HG03571 (cell line): ENCODE data around the gene KCNAB2.

Source experiments
- ATAC-seq: cut with Tn5 transposase; IDR thresholded peaks from one replicate; pipeline ENCODE4 v1.9.1; 2021; ENCODE audit not compliant: unreplicated experiment

Gene KCNAB2

GRCh38 chr1:6045561-6045960 is at the start of gene KCNAB2:
Gene KCNAB2, plus strand, starts transcription at chr1:6045888. Its CDS starts 5,649 bp downstream, at chr1:6051537.
- ATAC-seq: no peak

DNA sequence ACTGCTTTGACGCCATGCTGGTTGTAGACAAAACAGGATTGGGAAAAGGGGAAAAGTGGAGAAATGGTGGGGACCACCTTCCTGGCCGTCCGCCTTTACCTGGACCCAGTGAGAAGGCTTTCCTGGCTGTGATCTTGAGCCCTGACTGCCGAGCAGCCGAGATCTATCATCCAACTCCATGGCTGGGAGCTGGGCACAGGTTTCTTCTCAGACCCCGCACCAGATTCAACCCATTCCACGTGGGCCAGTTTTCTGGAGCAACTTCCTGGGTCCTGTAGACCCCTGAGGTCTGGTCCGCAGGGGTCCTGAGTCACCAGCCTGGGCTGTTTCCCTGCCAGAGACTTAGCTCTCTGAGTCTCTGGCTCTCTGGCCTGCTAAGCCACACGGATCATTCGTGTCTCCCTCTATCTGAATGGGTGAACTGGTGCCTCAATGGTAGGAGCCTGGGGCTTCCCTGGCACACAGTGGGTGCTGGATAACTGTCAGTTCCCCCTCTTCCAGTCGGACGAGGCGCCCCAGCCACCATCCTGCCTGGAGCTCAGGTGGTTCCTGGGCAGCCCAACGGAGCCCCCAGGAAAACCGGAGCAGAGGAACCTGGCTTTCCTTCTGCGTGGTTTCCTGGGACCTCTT is 48.9 kb upstream of the KCNAB2 start:
- ATAC-seq: no peak

DNA sequence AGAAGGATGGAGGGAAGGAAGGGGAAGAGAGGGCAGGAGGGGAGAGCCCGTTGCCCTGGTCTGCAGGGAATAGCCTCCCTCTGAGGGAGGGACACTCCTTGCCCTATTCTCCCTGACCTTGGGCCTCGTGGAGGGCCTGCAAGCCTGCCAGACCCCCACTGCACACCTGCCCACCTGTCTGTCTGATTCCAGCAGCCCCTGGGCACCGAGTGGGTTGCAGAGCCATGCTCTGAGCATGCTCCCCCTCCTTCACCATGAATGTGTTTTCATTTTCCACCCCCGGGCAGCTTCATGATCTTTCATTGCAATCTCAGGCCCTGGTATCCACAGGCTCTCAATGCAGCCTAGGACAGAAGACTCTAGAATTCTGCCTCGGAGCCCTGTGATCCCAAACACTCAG is 48.4 kb upstream of the KCNAB2 start:
- ATAC-seq: no peak

DNA sequence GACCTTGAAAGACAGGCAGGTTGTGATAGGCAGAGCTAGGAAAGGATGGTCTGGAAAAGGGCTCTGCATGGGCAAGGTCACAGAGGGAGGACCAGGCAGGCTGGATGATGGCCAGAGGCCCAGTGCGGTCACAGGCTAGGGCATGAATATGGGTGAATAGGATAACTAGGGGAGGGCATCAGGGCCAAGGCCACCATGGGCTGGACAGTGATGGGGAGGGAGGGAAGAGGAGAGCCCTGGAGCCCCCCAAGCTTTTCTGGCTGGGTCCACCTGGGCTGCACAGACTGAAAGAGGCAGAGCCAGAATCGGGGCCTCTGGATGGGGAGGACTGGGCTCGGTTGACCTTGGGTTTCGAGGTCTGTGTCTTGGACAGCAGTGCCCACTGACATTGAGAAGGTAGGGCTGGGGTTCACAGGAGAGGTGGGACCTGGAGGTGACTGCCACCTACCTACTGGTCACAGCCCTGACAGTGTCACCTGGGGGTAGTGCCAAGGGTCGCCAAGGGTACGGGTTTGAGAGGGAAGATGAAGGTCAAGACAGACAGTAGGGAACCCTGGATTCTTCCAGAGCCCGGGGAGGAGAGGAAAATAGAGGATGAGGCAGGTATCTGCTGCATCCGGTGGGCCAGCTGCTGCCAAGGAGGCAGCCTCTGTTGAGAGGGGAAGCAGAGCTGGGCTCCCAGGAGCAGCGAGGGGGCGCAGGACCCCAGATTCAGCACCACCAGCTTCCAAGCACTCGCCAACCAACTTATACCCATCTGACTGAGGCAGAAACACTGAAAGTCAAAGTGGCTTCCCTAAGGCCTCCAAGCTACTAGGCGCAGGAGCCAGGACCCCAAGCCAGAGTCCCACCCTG is 47.4 kb upstream of the KCNAB2 start:
- no peak for ATAC-seq

- ATAC-seq: no peak
Observed at GRCh38 chr1:5998906-5999301, 46.8 kb upstream of the KCNAB2 start.

DNA sequence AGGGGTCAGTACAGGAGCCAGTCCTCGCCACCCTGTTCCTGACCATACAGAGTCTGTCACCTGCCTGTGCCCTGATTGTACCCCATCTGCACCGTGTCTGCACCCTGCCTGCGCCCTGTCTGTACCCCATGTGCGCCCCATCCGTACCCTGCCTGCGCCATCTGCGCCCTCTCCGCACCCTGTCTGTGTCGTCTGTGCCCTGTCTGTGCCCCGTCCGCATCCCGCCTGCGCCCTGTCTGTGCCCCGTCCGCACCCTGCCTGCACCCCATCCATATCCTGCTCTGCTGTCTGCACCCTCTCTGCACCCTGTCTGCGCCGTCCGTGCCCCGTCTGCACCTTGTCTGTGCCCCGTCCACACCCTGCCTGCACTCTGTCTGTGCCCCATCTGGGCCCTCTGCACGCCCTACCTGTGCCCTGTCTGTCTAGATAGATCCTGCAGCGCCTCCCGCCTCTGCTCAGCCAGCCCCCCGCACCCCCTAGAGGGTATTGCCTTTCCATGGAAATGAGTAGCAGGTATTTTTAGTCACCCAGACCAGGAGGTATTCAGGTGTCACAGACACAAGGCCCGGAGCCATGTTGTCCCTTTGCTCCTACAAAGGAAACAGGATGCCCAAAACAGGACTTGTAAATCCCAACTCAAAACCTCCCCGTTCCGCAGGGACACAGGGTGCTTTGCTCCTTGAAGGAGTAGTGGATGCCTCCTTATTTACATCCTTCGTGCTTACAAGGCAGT is 45.8 kb upstream of the KCNAB2 start:
- ATAC-seq: no peak

DNA sequence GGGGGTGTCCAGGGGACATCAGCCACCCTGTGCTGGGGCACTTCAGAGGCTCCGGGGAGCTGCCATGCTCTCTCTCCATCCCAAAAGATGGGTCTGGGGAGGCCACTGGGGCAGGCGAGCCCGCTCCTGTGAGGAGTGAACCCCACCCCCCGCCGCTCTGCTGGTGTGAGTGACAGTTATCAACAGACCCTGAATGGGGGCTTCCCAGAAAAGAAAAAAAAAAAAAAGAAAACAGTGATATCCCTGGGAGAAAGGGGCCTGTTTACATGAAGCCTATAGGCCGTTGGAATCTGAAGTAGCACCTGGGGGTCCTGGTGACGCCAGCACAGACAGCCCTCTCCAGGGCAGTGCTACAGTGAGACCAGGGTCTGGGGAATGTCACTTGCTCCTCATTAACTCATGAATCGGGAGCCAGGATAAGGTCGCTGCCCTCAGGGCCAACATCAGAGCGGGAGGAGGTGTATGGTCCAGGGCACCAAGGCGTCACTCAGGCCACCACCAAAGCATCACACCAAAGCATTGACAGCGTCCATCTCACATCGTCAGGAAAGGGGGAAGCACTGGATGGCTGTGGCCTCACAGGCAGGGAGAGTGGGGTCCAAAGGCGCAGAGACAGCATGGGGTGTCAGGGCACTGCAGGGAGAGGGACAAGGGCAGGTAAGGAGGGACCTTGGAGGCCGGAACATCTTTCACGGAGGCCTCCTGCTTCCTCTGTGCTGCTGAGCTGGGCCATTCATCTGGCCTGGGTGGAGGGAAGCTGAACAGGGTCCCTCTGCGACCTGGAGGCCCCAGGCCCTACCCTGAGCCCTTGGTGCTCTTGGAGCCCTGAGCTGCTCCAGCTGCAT is 45.0 kb upstream of the KCNAB2 start:
- no peak for ATAC-seq

DNA sequence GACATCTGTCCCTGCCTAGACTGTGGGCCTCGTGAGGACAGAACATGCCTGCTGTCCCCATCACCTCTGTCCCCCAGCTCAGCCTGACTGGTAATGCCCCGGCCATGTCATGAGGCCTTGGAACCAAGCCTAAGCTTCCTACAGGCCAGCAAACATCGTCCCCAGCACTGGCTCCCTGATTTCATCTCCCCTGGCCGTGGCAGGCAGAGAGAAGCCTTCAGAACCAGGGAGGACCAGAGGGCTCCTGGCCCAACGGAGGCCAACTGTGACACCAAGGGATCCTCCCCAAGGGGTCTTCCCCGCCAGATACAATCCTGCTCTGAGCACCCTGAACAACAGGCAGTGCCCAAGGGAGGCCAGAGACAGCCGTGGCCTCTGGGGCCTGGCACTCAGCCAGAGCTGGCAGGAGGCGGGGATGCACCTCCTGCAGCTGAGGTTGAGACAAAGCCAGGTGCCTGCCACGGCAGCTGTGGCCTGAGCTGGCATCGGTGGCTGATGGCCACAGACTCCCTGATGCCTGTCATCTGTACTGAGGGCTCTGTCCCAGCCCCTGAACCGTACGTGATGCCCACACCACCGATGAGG is 43.6 kb upstream of the KCNAB2 start:
- ATAC-seq: no peak

GRCh38 chr1:6002714-6003501 is 42.8 kb upstream of the KCNAB2 start:
- ATAC-seq: no peak

GRCh38 chr1:6003568-6004411 is 41.9 kb upstream of the KCNAB2 start:
- ATAC-seq: no peak

- ATAC-seq: no peak
Observed at GRCh38 chr1:6004412-6005123, 41.1 kb upstream of the KCNAB2 start.

GRCh38 chr1:6005276-6005917 is 40.3 kb upstream of the KCNAB2 start:
- no peak for ATAC-seq

- no peak for ATAC-seq
Observed at GRCh38 chr1:6006882-6007281, 38.8 kb upstream of the KCNAB2 start.

GRCh38 chr1:6007318-6008083 is 38.2 kb upstream of the KCNAB2 start:
- ATAC-seq: no peak

DNA sequence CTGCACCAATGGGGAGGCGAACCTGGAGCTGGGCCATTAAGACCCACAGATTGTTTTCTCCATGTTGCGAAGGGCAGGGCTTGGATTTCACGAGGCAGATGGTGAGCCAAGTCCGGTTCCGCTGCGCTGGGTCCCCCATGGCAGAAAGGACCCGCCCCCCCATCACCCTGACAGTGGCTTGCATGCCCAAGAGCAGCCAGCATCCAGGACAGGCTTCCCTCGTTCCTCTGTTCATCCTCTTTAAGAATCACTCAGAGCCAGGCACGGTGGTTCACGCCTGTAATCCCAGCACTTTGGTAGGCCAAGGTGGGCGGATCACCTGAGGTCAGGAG is 37.6 kb upstream of the KCNAB2 start:
- no peak for ATAC-seq

DNA sequence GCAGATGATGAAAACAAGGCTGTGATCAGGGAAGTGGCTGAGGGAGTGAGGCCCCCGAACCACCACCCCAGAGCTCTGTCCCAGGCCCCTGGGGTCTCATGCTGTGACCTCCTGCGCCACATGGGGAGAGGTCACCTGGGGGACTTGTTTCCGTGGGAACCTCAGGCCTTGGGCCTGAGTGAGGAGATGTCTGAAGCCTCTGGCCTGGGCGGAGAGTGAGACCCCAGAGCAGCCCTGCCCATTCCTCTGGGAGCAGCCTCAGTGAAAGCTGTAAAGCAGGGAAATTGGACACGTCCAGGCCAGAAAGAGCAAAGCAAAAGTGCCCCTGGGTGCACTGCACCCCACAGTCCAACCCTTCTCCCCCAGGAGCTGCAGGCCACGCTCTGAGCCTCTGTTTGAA is 37.0 kb upstream of the KCNAB2 start:
- ATAC-seq: no peak
